Anterior cingulate cortex (tissue), 58 donors: ENCODE results near the gene MOB3A.

Experiments used
- DNase-seq, 58 donors: peaks; one replicate each; lab custom pipeline; 2025; lab: John Stamatoyannopoulos, UW

The MOB3A gene

GRCh38 chr19:2048959-2049740, 47.0 kb downstream of the MOB3A start:
- DNase-seq, result peak in 37 of 58 donors; percentile 43 to 91 (median 70)

GRCh38 chr19:2048104-2048958, 47.8 kb downstream of the MOB3A start:
- DNase-seq, result no peak

GRCh38 chr19:2047449-2048103, 48.5 kb downstream of the MOB3A start:
- peak in 4 of 58 donors; percentile 13 to 57 (median 49) for DNase-seq

- no peak for DNase-seq
Measured at GRCh38 chr19:2047076-2047448, 49.1 kb downstream of the MOB3A start.

- DNase-seq, result no peak
Measured at GRCh38 chr19:2046046-2046907, 49.8 kb downstream of the MOB3A start.

GRCh38 chr19:2045501-2046045, 50.6 kb downstream of the MOB3A start:
- no peak for DNase-seq

- no peak for DNase-seq
Measured at GRCh38 chr19:2044709-2045500, 51.2 kb downstream of the MOB3A start.

- DNase-seq, result no peak
Measured at GRCh38 chr19:2043961-2044708, 52.0 kb downstream of the MOB3A start.

GRCh38 chr19:2043251-2043641, 52.9 kb downstream of the MOB3A start:
- DNase-seq, result peak in 6 of 58 donors; percentile 8 to 37 (median 22)

- peak in 8 of 58 donors; percentile 36 to 67 (median 58) for DNase-seq
Measured at GRCh38 chr19:2042485-2043250, 53.5 kb downstream of the MOB3A start.

GRCh38 chr19:2041683-2042484, 54.2 kb downstream of the MOB3A start:
- peak; percentile 43 to 99 (median 95) for DNase-seq

GRCh38 chr19:2041433-2041682, 54.8 kb downstream of the MOB3A start:
- DNase-seq, result no peak

- DNase-seq, result no peak
Measured at GRCh38 chr19:2040647-2041432, 55.3 kb downstream of the MOB3A start.

- no peak for DNase-seq
Measured at GRCh38 chr19:2039959-2040646, 56.0 kb downstream of the MOB3A start.
